ENCODE measurements around the gene ASPM. TPM values are rescaled to one million over a fixed set of nuclear protein-coding genes. Genes with fewer than 3 reads are reported as not detected.

ASPM gene
- total and polyA plus RNA-seq, 2 donors (not counting 1 experiment from before 2014, with no cell fraction given): 4.4 to 9.7 TPM

- no peaks in the 10 kb centered on the region for H4K20me1 ChIP-seq (ENCODE audit: control insufficient read depth, extremely low read depth, insufficient read depth, low read length)
- H3K4me1 ChIP-seq (ENCODE audit: control insufficient read depth, extremely low read depth, insufficient read depth, low read length): no peaks in the 10 kb centered on the region
- no peak overlapping the region for H3K4me3 ChIP-seq (replicated peaks in 1 of 4; ENCODE audit: control extremely low read depth in 1 of 4, insufficient read depth in 1 of 4, low read depth in 3 of 4, low read length in 4 of 4)
- no peaks in the 10 kb centered on the region for H3K79me2 ChIP-seq (ENCODE audit: control insufficient read depth, insufficient read depth, low read length)
- no peaks in the 10 kb centered on the region for H3K36me3 ChIP-seq (ENCODE audit: control insufficient read depth, insufficient read depth, low read length)
- no peaks in the 10 kb centered on the region for H3K27me3 ChIP-seq (ENCODE audit: control insufficient read depth, insufficient read depth, low read length)
- no peaks in the 10 kb centered on the region for H3K9me3 ChIP-seq (ENCODE audit: control insufficient read depth, insufficient read depth, low read depth, low read length)
- H3K4me2 ChIP-seq (ENCODE audit: extremely low read depth, insufficient read depth, low read length): no peak overlapping the region
- DNase-seq (ENCODE audit: low read depth in 2 of 2): no peak
- no peak for TF ChIP-seq CTCF (conservative IDR thresholded peaks at IDR 0.05 in 1 of 2, IDR thresholded peaks at IDR 0.05 in 1 of 2; ENCODE audit: low read depth in 1 of 2, low read length in 2 of 2)
- TF ChIP-seq EZH2 (IDR thresholded peaks at IDR 0.05; ENCODE audit: low read length, missing control alignments): no peak
- no peak overlapping the region for H3K27ac ChIP-seq (ENCODE audit: insufficient read depth, low read length)
- no peak overlapping the region for H3K9ac ChIP-seq (ENCODE audit: insufficient read depth, low read length)
- no peak overlapping the region for H2AFZ ChIP-seq (ENCODE audit: low read length)
These were observed 13.0 kb upstream of the ASPM start for GRCh38 chr1:197159461-197159860.

- Histone ChIP-seq H3K36me3 (ENCODE audit: control insufficient read depth, insufficient read depth, low read length) (no peaks in the 10 kb centered on the region), H3K4me2 (ENCODE audit: extremely low read depth, insufficient read depth, low read length) (no peak overlapping the region), H2AFZ (ENCODE audit: low read length) (no peak overlapping the region), H4K20me1 (ENCODE audit: control insufficient read depth, extremely low read depth, insufficient read depth, low read length) (no peaks in the 10 kb centered on the region), H3K4me3 (replicated peaks in 1 of 4; ENCODE audit: control extremely low read depth in 1 of 4, insufficient read depth in 1 of 4, low read depth in 3 of 4, low read length in 4 of 4) (no peak overlapping the region), H3K27me3 (ENCODE audit: control insufficient read depth, insufficient read depth, low read length) (no peaks in the 10 kb centered on the region), H3K79me2 (ENCODE audit: control insufficient read depth, insufficient read depth, low read length) (no peaks in the 10 kb centered on the region), H3K9me3 (ENCODE audit: control insufficient read depth, insufficient read depth, low read depth, low read length) (no peaks in the 10 kb centered on the region), H3K27ac (ENCODE audit: insufficient read depth, low read length) (no peak overlapping the region), H3K9ac (ENCODE audit: insufficient read depth, low read length) (no peak overlapping the region), H3K4me1 (ENCODE audit: control insufficient read depth, extremely low read depth, insufficient read depth, low read length) (no peaks in the 10 kb centered on the region)
- peak in 1 of 2 donors; percentile 17 for DNase-seq (ENCODE audit: low read depth in 2 of 2)
- TF ChIP-seq EZH2 (IDR thresholded peaks at IDR 0.05; ENCODE audit: low read length, missing control alignments): no peak
- TF ChIP-seq CTCF (conservative IDR thresholded peaks at IDR 0.05 in 1 of 2, IDR thresholded peaks at IDR 0.05 in 1 of 2; ENCODE audit: low read depth in 1 of 2, low read length in 2 of 2): peak; percentile 9 to 18
These were observed 10.2 kb upstream of the ASPM start for GRCh38 chr1:197156692-197157091.

- Histone ChIP-seq H3K9ac (ENCODE audit: insufficient read depth, low read length) (no peak overlapping the region), H3K4me1 (ENCODE audit: control insufficient read depth, extremely low read depth, insufficient read depth, low read length) (no peaks in the 10 kb centered on the region), H3K27ac (ENCODE audit: insufficient read depth, low read length) (no peak overlapping the region), H3K79me2 (ENCODE audit: control insufficient read depth, insufficient read depth, low read length) (no peaks in the 10 kb centered on the region), H3K4me3 (replicated peaks in 1 of 4; ENCODE audit: control extremely low read depth in 1 of 4, insufficient read depth in 1 of 4, low read depth in 3 of 4, low read length in 4 of 4) (no peak overlapping the region), H3K4me2 (ENCODE audit: extremely low read depth, insufficient read depth, low read length) (no peak overlapping the region), H2AFZ (ENCODE audit: low read length) (no peak overlapping the region), H3K36me3 (ENCODE audit: control insufficient read depth, insufficient read depth, low read length) (no peaks in the 10 kb centered on the region), H3K27me3 (ENCODE audit: control insufficient read depth, insufficient read depth, low read length) (no peaks in the 10 kb centered on the region), H3K9me3 (ENCODE audit: control insufficient read depth, insufficient read depth, low read depth, low read length) (no peaks in the 10 kb centered on the region), H4K20me1 (ENCODE audit: control insufficient read depth, extremely low read depth, insufficient read depth, low read length) (no peaks in the 10 kb centered on the region)
- no peak for DNase-seq (ENCODE audit: low read depth in 2 of 2)
- TF ChIP-seq CTCF (conservative IDR thresholded peaks at IDR 0.05 in 1 of 2, IDR thresholded peaks at IDR 0.05 in 1 of 2; ENCODE audit: low read depth in 1 of 2, low read length in 2 of 2): no peak
- no peak for TF ChIP-seq EZH2 (IDR thresholded peaks at IDR 0.05; ENCODE audit: low read length, missing control alignments)
These were observed 6.2 kb upstream of the ASPM start for GRCh38 chr1:197152662-197153061.

Data from fibroblast of lung (primary cell).